Bronchial epithelial cell (primary cell): Measurements from ENCODE around the gene DDX46. TPM values are rescaled to one million over a fixed set of nuclear protein-coding genes. Genes with fewer than 3 reads are reported as not detected.

Source experiments
- DNase-seq: peaks from one replicate; pipeline ENCODE4 v3.0.0-alpha.2; 2010; ENCODE audit warnings: low read depth
- FAIRE-seq: peaks from 2 replicates; lab custom pipeline; 2011; peaks lifted over from hg19 to GRCh38; lab: Jason Lieb, UNC
- H3K27me3 ChIP-seq: 2 replicates; pipeline ENCODE4 v1.5.1; 2011; ENCODE audit warnings: low read length; ENCODE audit not compliant: control insufficient read depth, insufficient read depth
- H3K36me3 ChIP-seq: 2 replicates; pipeline ENCODE4 v1.5.1; 2011; ENCODE audit warnings: low read length; ENCODE audit not compliant: control insufficient read depth, insufficient read depth
- H3K4me3 ChIP-seq: 2 replicates; pipeline ENCODE4 v1.5.1; 2011; ENCODE audit warnings: mild to moderate bottlenecking, low read depth, low read length, control low read depth
- CTCF ChIP-seq: IDR thresholded peaks from 2 replicates; pipeline ENCODE4 v1.5.1; 2011; ENCODE audit warnings: mild to moderate bottlenecking, moderate library complexity, low read length, control low read depth, inconsistent platforms; ENCODE audit not compliant: insufficient read depth, severe bottlenecking
- total RNA-seq: library from RNA; depleted of rRNA; stranded (reverse); fragments of >200 nt; gene quantifications from 2 replicates; pipeline ENCODE4 v1.2.1, GENCODE V29; 2014

Gene DDX46
- total RNA-seq, 1 donor from 2014 or later, result 10.8 TPM

GRCh38 chr5:134791580-134791979 lies 33.0 kb downstream of the DDX46 start:
- H3K36me3 ChIP-seq, result peaks cover 8% of the 10 kb centered on the region
- H3K27me3 ChIP-seq, result no peaks in the 10 kb centered on the region
- no peak for DNase-seq
- no peak for FAIRE-seq
- H3K4me3 ChIP-seq, result no peak overlapping the region
- no peak for TF ChIP-seq CTCF

- Histone ChIP-seq H3K4me3 (no peak overlapping the region), H3K36me3 (peaks cover 5% of the 10 kb centered on the region), H3K27me3 (no peaks in the 10 kb centered on the region)
- TF ChIP-seq CTCF, result no peak
- DNase-seq (no peak), FAIRE-seq (no peak)
These were observed 33.7 kb downstream of the DDX46 start for GRCh38 chr5:134792286-134792685.

GRCh38 chr5:134793111-134793510 lies 34.5 kb downstream of the DDX46 start:
- DNase-seq (no peak), FAIRE-seq (no peak)
- H3K4me3 ChIP-seq, result no peak overlapping the region
- peaks cover 5% of the 10 kb centered on the region for H3K36me3 ChIP-seq
- TF ChIP-seq CTCF, result no peak
- no peaks in the 10 kb centered on the region for H3K27me3 ChIP-seq

- H3K27me3 ChIP-seq, result no peaks in the 10 kb centered on the region
- H3K36me3 ChIP-seq, result peaks cover 5% of the 10 kb centered on the region
- DNase-seq (peak; percentile 43), FAIRE-seq (no peak)
- TF ChIP-seq CTCF, result no peak
- H3K4me3 ChIP-seq, result no peak overlapping the region
These were observed 35.5 kb downstream of the DDX46 start for GRCh38 chr5:134794082-134794481.

DNA sequence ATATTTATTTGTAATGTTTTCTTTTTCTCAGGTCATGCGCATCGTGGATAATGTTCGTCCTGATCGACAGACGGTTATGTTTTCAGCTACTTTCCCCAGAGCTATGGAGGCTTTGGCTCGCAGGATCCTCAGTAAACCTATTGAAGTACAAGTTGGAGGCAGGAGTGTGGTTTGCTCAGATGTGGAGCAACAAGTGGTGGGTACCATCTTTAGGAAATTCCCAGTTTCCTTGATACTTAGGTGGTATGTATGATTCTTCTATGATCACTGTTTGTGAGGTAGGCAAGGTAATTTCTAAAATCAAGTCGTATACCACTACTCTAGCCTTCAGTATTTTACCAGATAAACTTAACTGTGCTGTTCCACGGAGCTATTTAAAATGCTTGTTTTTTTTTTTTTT lies 36.2 kb downstream of the DDX46 start:
- DNase-seq (no peak), FAIRE-seq (no peak)
- Histone ChIP-seq H3K36me3 (peaks cover 5% of the 10 kb centered on the region), H3K27me3 (no peaks in the 10 kb centered on the region), H3K4me3 (no peak overlapping the region)
- no peak for TF ChIP-seq CTCF

DNA sequence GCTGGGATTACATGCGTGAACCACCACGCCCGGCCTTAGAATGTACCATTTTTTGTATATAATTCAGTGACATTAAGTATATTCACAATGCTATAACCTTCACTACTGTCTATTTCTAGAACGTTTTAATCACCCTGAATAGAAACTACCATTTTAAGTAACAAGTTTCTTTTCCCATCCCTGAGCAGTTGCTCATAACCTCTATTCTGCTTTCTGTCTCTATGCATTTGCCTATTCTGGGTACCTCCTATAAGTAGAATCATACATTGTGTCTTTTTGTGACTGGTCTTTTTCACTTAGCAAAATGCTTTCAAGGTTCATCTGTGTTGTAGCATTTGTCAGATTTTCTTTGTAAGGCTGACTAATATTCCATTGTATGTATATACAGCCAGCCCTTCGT lies 39.9 kb downstream of the DDX46 start:
- FAIRE-seq (no peak), DNase-seq (no peak)
- H3K36me3 ChIP-seq, result peaks cover 5% of the 10 kb centered on the region
- H3K27me3 ChIP-seq, result no peaks in the 10 kb centered on the region
- TF ChIP-seq CTCF, result no peak
- H3K4me3 ChIP-seq, result no peak overlapping the region
